A549 (cell line): ENCODE measurements around the gene PTPRN2. TPM values are rescaled to one million over a fixed set of nuclear protein-coding genes. Genes with fewer than 3 reads are reported as not detected.

Experiments used
- ATAC-seq, 2 experiments: fragments of 200-7000 bp in 1 of 2; fragments of >200 bp in 1 of 2; cut with Nextera tagmentation in 1 of 2; cut with Tn5 transposase in 1 of 2; 3 replicates each; pipeline versions ENCODE4 v1.8.0 to v1.9.1; 2018 to 2020; ENCODE audit warnings: mild to moderate bottlenecking in 1 of 2, moderate library complexity in 1 of 2
- CTCF ChIA-PET: fragments of 300-600 bp; sonication (Branson Sonifier 250); formaldehyde crosslinking; extraction: SDS; loops from one replicate; lab custom pipeline; 2021; ENCODE audit warnings: antibody characterized with exemption, inconsistent platforms; lab: Yijun Ruan, JAX
- POLR2A ChIA-PET: fragments of 350-600 bp; formaldehyde crosslinking; extraction: SDS; loops from one replicate; lab custom pipeline; 2021; ENCODE audit warnings: antibody characterized with exemption, inconsistent platforms; lab: Yijun Ruan, JAX
- DNase-seq, 2 experiments: peaks; one replicate each; pipeline versions ENCODE4 v3.0.0 to v3.0.0-alpha.2; 2011 to 2016; ENCODE audit warnings: low read depth in 1 of 2, low spot score in 1 of 2
- FAIRE-seq: peaks from 2 replicates; lab custom pipeline; 2011; peaks lifted over from hg19 to GRCh38; lab: Jason Lieb, UNC
- H3K27ac ChIP-seq, 2 experiments: fragments of >200 bp; sonication (Bioruptor Twin); formaldehyde crosslinking; 3 replicates each; pipeline ENCODE4 v1.5.1; 2016 to 2017
- H3K4me1 ChIP-seq: fragments of >200 bp; sonication (Bioruptor Twin); formaldehyde crosslinking; 3 replicates; pipeline ENCODE4 v1.6.1; 2016
- H3K4me2 ChIP-seq: fragments of >200 bp; sonication (Bioruptor Twin); formaldehyde crosslinking; 3 replicates; pipeline ENCODE4 v1.6.1; 2016
- H3K4me3 ChIP-seq: fragments of >200 bp; sonication (Bioruptor Twin); formaldehyde crosslinking; 3 replicates; pipeline ENCODE4 v1.5.1; 2016
- H3K9me3 ChIP-seq: fragments of >200 bp; sonication (Bioruptor Twin); formaldehyde crosslinking; 3 replicates; pipeline ENCODE4 v1.6.1; 2016
- ATOH8 ChIP-seq: fragments of 250-450 bp; sonication (Bioruptor Pico); IDR thresholded peaks from 2 replicates; pipeline ENCODE4 v1.5.0; 2020; ENCODE audit warnings: low read depth, mild to moderate bottlenecking, moderate library complexity
- CHD2 ChIP-seq: fragments of 150-350 bp; IDR thresholded peaks from 2 replicates; pipeline ENCODE4 v1.6.1; 2014; ENCODE audit warnings: low read length; ENCODE audit not compliant: partially characterized antibody
- EHF ChIP-seq: fragments of 250-450 bp; sonication (Bioruptor Pico); IDR thresholded peaks from 2 replicates; pipeline ENCODE4 v1.5.0; 2020; ENCODE audit warnings: mild to moderate bottlenecking
- EHMT2 ChIP-seq: fragments of 200-600 bp; sonication (generic); IDR thresholded peaks from 2 replicates; pipeline ENCODE4 v1.6.1; 2016; ENCODE audit warnings: antibody characterized with exemption, low read depth, mild to moderate bottlenecking, moderate library complexity
- HOXA7 ChIP-seq: fragments of 250-450 bp; sonication (Bioruptor Pico); IDR thresholded peaks from 2 replicates; pipeline ENCODE4 v1.5.0; 2020; ENCODE audit warnings: mild to moderate bottlenecking, moderate library complexity
- HOXB13 ChIP-seq: fragments of 250-450 bp; sonication (Bioruptor Pico); IDR thresholded peaks from 2 replicates; pipeline ENCODE4 v1.5.0; 2020; ENCODE audit warnings: low read depth, mild to moderate bottlenecking, moderate library complexity
- HOXB5 ChIP-seq: fragments of 250-450 bp; sonication (Bioruptor Pico); IDR thresholded peaks from 2 replicates; pipeline ENCODE4 v1.5.0; 2020; ENCODE audit warnings: mild to moderate bottlenecking, moderate library complexity
- KDM1A ChIP-seq: fragments of 200-600 bp; sonication (generic); IDR thresholded peaks from 2 replicates; pipeline ENCODE4 v1.6.1; 2016; ENCODE audit warnings: low read depth, mild to moderate bottlenecking
- KDM5A ChIP-seq: fragments of 200-600 bp; sonication (generic); IDR thresholded peaks from 2 replicates; pipeline ENCODE4 v1.6.1; 2016; ENCODE audit warnings: antibody characterized with exemption, mild to moderate bottlenecking
- MAFK ChIP-seq: fragments of 450-650 bp; IDR thresholded peaks from 2 replicates; pipeline ENCODE4 v1.6.1; 2014; ENCODE audit not compliant: partially characterized antibody
- MYC ChIP-seq: IDR thresholded peaks from 2 replicates; pipeline ENCODE4 v1.6.1; 2012; ENCODE audit warnings: mild to moderate bottlenecking, inconsistent platforms, low read length, improper control_type of control experiment, borderline replicate concordance
- PBX3 ChIP-seq: IDR thresholded peaks from 2 replicates; pipeline ENCODE4 v1.6.1; 2012
- POLR2A ChIP-seq: IDR thresholded peaks from 2 replicates; pipeline ENCODE4 v1.6.1; 2012; ENCODE audit warnings: mild to moderate bottlenecking, low read length
- POLR2AphosphoS2 ChIP-seq: conservative IDR thresholded peaks from 2 replicates; pipeline ENCODE4 v1.6.1; 2012; ENCODE audit warnings: low read length, improper control_type of control experiment, inconsistent platforms
- RARB ChIP-seq: fragments of 250-450 bp; sonication (Bioruptor Pico); IDR thresholded peaks from 2 replicates; pipeline ENCODE4 v1.8.0; 2021; ENCODE audit warnings: mild to moderate bottlenecking, moderate library complexity
- REST ChIP-seq: fragments of 200-600 bp; sonication (generic); IDR thresholded peaks from 2 replicates; pipeline ENCODE4 v1.6.1; 2016; ENCODE audit warnings: antibody characterized with exemption, mild to moderate bottlenecking, moderate library complexity
- RNF2 ChIP-seq: fragments of 200-600 bp; sonication (generic); IDR thresholded peaks from 2 replicates; pipeline ENCODE4 v1.6.1; 2016; ENCODE audit warnings: low read depth, mild to moderate bottlenecking, antibody characterized with exemption, moderate library complexity, borderline replicate concordance
- SREBF2 ChIP-seq: fragments of 450-650 bp; IDR thresholded peaks from 2 replicates; pipeline ENCODE4 v1.6.1; 2014; ENCODE audit warnings: mild to moderate bottlenecking, moderate library complexity
- USF2 ChIP-seq: fragments of 450-650 bp; IDR thresholded peaks from 2 replicates; pipeline ENCODE4 v1.6.1; 2014; ENCODE audit warnings: antibody characterized with exemption
- ZFP36 ChIP-seq: fragments of 450-650 bp; IDR thresholded peaks from 2 replicates; pipeline ENCODE4 v1.6.1; 2014; ENCODE audit warnings: borderline replicate concordance; ENCODE audit not compliant: partially characterized antibody
- ZSCAN20 ChIP-seq: fragments of 250-450 bp; sonication (Bioruptor Pico); IDR thresholded peaks from 2 replicates; pipeline ENCODE4 v1.8.0; 2022; ENCODE audit warnings: mild to moderate bottlenecking, moderate library complexity
- WGBS: methylation state at CpG from one replicate; pipeline ENCODE4 v1.1.6; 2017; ENCODE audit errors: missing lambda C conversion rate; 5-methylcytosine and 5-hydroxymethylcytosine counted together
- polyA plus RNA-seq, 4 experiments: library from polyadenylated mRNA; depleted of rRNA in 3 of 4; stranded (reverse); fragments of >200 nt; fragmentation: RNase III in 1 of 4; extraction: RNeasy Plus Mini Kit Qiagen cat#74134 plus additional on column Dnase treatment in 1 of 4; gene quantifications; 2 replicates in 3 of 4; 3 replicates in 1 of 4; pipeline ENCODE4 v1.2.3, GENCODE V29; 2011 to 2017

Gene PTPRN2
- polyA plus RNA-seq, 2 of the 4 experiments (the other 2 are of a cell fraction): 0.41 to 1.2 TPM

DNA sequence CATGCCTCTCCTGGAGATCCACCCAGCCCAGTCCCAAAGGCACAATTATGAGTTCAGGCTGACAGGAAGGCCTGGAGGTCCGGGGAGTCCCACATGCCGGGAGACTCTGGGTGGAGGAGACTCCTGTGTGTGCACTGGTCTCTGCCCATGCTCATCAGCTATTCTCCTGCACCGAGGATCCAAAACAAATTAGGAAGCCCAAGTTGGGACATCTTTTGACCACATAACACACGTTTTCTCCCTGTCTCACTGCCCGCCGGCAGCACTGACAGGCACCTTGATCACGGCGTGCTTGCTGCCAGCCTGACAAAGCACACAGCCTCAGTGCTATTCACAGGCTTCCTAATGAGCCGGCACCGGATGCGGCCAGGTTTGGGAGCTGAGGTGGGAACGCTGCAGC lies 412.7 kb downstream of the PTPRN2 start:
- no peaks in the 10 kb centered on the region for H3K9me3 ChIP-seq
- CTCF ChIA-PET: interaction anchor here (1.1 kb wide), 1 partner anchor 11 kb away, joined by 3 read pairs; no protein-coding TSS in a partner anchor

DNA sequence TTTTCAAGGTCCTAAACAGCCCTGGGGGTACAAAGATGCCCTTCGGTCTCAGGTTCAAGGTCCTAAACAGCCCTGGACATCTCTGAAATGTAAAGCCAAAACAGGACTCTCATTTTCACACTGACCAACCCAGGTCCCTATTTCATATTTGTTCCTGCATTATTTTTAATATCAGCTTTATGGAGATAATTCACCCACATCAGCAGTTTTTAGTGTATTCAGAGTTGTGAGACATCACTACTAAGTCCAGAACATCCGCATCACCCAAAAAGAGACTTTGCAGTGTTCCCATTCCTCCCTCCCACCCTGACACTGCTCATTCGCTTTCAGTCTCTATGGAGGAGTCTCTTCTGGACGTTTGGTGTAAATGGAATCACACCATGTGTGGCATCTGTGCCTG lies 420.2 kb downstream of the PTPRN2 start:
- 31% methylated on average over 4 of the region's 4 CpGs for WGBS
- peak; percentile 75 for TF ChIP-seq MAFK
- no peak for TF ChIP-seq KDM5A
- Histone ChIP-seq H3K4me3 (no peak overlapping the region), H3K9me3 (no peaks in the 10 kb centered on the region), H3K4me1 (no peaks in the 10 kb centered on the region), H3K27ac (no peak overlapping the region), H3K4me2 (no peak overlapping the region)
- ChIA-PET POLR2A (no interaction called here), CTCF (no interaction called here)
- DNase-seq: no peak
- no peak for ATAC-seq
- no peak for FAIRE-seq

More for the DNA sequence above, 412.7 kb downstream of the PTPRN2 start:
- no peak for ATAC-seq
- WGBS: 51% methylated on average over 12 of the region's 12 CpGs
- Histone ChIP-seq H3K4me3 (no peak overlapping the region), H3K4me1 (no peaks in the 10 kb centered on the region), H3K27ac (no peak overlapping the region), H3K4me2 (no peak overlapping the region)
- no peak for TF ChIP-seq HOXA7 (CRISPR knock-in tag)
- TF ChIP-seq EHMT2: no peak
- no peak for TF ChIP-seq RARB (CRISPR knock-in tag)
- TF ChIP-seq PBX3: no peak
- TF ChIP-seq USF2: no peak
- no peak for TF ChIP-seq ZFP36
- TF ChIP-seq EHF: no peak
- TF ChIP-seq POLR2AphosphoS2: no peak
- TF ChIP-seq REST: no peak
- no peak for TF ChIP-seq SREBF2
- TF ChIP-seq MYC: no peak
- no peak for TF ChIP-seq HOXB13 (CRISPR knock-in tag)
- no peak for TF ChIP-seq ATOH8 (CRISPR knock-in tag)
- no peak for TF ChIP-seq KDM1A
- no peak for TF ChIP-seq ZSCAN20
- no peak for TF ChIP-seq RNF2
- TF ChIP-seq CHD2: no peak
- TF ChIP-seq POLR2A: no peak
- no peak for TF ChIP-seq HOXB5 (CRISPR knock-in tag)
- POLR2A ChIA-PET: no interaction called here
- DNase-seq: no peak
- no peak for FAIRE-seq
